Bronchial epithelial cell (primary cell): ENCODE results near the gene CXCL1. TPM values are rescaled to one million over a fixed set of nuclear protein-coding genes. Genes with fewer than 3 reads are reported as not detected.

Source experiments
- DNase-seq: peaks from one replicate; pipeline ENCODE4 v3.0.0-alpha.2; 2010; ENCODE audit warnings: low read depth
- FAIRE-seq: peaks from 2 replicates; lab custom pipeline; 2011; peaks lifted over from hg19 to GRCh38; lab: Jason Lieb, UNC
- H3K27me3 ChIP-seq: 2 replicates; pipeline ENCODE4 v1.5.1; 2011; ENCODE audit warnings: low read length; ENCODE audit not compliant: control insufficient read depth, insufficient read depth
- H3K36me3 ChIP-seq: 2 replicates; pipeline ENCODE4 v1.5.1; 2011; ENCODE audit warnings: low read length; ENCODE audit not compliant: control insufficient read depth, insufficient read depth
- H3K4me3 ChIP-seq: 2 replicates; pipeline ENCODE4 v1.5.1; 2011; ENCODE audit warnings: mild to moderate bottlenecking, low read depth, low read length, control low read depth
- total RNA-seq: library from RNA; depleted of rRNA; stranded (reverse); fragments of >200 nt; gene quantifications from 2 replicates; pipeline ENCODE4 v1.2.1, GENCODE V29; 2014
- TF ChIP-seq, protein P1 (sequence below): IDR thresholded peaks from 2 replicates; pipeline ENCODE4 v1.5.1; 2011; ENCODE audit warnings: mild to moderate bottlenecking, moderate library complexity, low read length, control low read depth, inconsistent platforms; ENCODE audit not compliant: insufficient read depth, severe bottlenecking

Gene CXCL1
- total RNA-seq, 1 donor from 2014 or later, result 4.2 TPM

DNA sequence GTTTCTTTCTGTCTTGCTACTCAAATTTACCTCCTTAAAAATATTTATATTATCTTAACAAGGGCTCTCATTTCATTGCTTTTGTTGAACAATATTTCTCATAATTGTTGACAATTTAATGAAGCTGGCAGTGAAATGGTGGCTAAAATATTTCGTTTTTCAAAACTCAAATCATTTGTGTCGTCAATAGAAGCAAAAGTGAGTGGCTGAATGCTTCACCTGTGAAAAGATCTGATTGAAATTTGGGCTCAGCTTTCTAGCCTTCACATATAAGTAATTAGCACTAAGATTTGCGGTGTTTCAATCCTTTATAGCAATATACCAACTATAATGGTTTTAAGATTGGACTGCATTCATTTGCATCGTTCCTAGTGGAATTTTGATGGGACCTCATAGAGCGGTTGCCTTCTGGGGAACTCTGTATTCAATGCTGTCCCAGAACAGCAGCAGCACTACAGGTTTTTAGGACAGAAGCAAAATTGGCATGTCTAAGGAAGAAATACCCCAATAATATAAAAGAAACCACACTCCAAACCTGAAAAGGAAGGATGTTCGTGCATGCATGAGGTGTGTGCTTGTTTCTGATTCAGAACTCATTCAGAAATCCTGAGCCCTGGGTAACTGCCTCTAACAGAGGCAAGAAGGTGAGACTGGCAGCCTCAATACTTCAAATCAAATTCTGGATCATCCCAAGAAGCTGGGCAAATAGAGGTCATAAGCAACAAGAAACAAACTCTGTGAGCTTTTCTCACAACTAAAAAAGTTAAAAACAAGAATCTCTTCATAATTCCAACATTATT, 2.5 kb downstream of the CXCL1 start:
- H3K27me3 ChIP-seq, result no peaks in the 10 kb centered on the region
- no peaks in the 10 kb centered on the region for H3K36me3 ChIP-seq
- TF ChIP-seq, protein P1, sequence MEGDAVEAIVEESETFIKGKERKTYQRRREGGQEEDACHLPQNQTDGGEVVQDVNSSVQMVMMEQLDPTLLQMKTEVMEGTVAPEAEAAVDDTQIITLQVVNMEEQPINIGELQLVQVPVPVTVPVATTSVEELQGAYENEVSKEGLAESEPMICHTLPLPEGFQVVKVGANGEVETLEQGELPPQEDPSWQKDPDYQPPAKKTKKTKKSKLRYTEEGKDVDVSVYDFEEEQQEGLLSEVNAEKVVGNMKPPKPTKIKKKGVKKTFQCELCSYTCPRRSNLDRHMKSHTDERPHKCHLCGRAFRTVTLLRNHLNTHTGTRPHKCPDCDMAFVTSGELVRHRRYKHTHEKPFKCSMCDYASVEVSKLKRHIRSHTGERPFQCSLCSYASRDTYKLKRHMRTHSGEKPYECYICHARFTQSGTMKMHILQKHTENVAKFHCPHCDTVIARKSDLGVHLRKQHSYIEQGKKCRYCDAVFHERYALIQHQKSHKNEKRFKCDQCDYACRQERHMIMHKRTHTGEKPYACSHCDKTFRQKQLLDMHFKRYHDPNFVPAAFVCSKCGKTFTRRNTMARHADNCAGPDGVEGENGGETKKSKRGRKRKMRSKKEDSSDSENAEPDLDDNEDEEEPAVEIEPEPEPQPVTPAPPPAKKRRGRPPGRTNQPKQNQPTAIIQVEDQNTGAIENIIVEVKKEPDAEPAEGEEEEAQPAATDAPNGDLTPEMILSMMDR, result no peak
- H3K4me3 ChIP-seq, result no peak overlapping the region
- FAIRE-seq (no peak), DNase-seq (peak; percentile 27)

DNA sequence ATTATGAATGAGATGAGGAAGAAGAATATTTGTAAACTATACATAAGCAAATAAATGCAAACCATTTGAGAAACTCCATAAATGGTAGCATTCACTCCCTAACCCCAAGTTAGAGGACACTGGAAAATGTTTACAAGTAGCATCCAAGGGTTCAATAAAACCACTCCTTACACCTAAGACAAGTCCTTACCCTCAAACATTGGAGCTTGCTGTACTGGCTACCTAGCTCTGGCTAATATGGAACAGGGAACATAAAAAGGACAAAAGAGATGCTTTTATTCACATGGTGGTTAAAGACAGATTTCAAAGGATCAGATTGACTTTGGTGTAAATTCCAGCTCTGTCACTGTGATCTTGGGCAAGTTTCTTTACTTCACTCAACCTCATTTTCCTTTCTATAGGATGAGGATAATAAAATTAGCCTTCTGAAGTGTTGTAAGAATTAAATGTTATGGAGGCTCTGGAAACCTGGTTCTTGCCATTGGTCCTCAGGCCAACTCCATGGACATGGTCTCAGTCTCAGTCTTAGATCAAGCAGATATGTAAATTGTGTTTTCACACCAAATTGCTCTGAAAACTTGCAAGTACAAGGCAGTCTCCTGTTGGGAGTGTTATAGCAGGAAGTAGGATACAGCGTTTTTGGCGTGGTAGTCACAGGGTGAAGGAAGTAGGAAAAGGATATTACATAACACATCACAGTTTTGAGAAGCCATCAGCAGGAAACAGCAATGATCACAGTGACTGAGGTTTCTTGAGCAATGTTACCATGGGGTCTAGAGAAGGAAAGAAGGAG, 3.3 kb downstream of the CXCL1 start:
- Histone ChIP-seq H3K36me3 (no peaks in the 10 kb centered on the region), H3K4me3 (no peak overlapping the region), H3K27me3 (no peaks in the 10 kb centered on the region)
- TF ChIP-seq, protein P1, result no peak
- DNase-seq (peak; percentile 38), FAIRE-seq (peak; percentile 92)

DNA sequence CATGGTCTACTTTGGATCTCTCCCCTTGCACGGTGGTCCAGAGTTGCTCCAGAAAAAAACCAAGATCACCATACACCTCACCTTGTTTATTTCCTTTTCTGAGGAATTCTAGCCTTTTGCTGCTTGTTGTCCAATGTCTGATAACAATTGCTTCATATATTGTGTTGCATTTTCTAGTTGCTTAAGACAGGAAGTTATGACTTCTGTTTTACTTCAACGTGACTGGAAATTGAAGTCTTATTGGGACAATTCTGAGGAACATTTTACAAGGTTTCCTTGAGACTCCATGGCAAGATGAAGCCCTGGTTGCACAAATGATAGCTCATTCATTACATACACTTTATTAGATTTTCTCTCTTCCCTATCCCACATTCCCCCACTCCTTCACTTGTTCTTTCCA, 5.2 kb downstream of the CXCL1 start:
- Histone ChIP-seq H3K36me3 (no peaks in the 10 kb centered on the region), H3K27me3 (no peaks in the 10 kb centered on the region), H3K4me3 (no peak overlapping the region)
- DNase-seq (no peak), FAIRE-seq (no peak)
- TF ChIP-seq, protein P1, result no peak

DNA sequence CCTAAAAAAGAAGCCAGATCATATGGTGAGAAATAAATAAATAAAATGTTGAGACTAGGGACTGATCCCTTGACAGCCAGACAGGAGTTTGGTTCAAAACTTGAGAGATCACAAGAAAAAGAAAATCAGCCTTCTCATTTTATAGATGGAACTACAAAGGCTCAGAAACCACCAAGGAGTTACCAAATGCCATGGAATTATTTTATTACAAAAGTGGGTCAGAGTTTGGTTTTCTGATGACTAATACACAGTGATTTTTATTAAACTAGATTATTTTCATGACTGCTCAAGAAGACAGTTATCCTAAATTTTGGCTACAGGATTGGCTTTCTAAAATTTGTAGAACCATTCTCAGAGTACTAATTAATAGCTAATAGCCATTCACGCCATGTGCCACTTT, 6.2 kb downstream of the CXCL1 start:
- H3K4me3 ChIP-seq, result no peak overlapping the region
- no peaks in the 10 kb centered on the region for H3K36me3 ChIP-seq
- no peaks in the 10 kb centered on the region for H3K27me3 ChIP-seq
- no peak for DNase-seq
- no peak for FAIRE-seq
- TF ChIP-seq, protein P1, result no peak

- no peaks in the 10 kb centered on the region for H3K36me3 ChIP-seq
- FAIRE-seq (no peak), DNase-seq (peak; percentile 77)
- no peaks in the 10 kb centered on the region for H3K27me3 ChIP-seq
- TF ChIP-seq, protein P1, result no peak
- no peak overlapping the region for H3K4me3 ChIP-seq
Measured at GRCh38 chr4:73883306-73883705, 14.1 kb downstream of the CXCL1 start.
